Peyer's patch (tissue), 4 donors: ENCODE measurements around the gene CELSR2.

Source experiments
- CTCF ChIP-seq, 6 experiments: fragments of 450-650 bp in 4 of 6; fragments of 200-600 bp in 2 of 6; sonication (generic) in 1 of 6; IDR thresholded peaks; one replicate each; pipeline ENCODE4 v1.5.1; 2017 to 2019; ENCODE audit warnings: antibody characterized with exemption in 6 of 6, mild to moderate bottlenecking in 3 of 6, moderate library complexity in 1 of 6
- POLR2A ChIP-seq, 2 donors: fragments of 450-650 bp; IDR thresholded peaks; one replicate each; pipeline ENCODE4 v1.5.1; 2017; ENCODE audit warnings: antibody characterized with exemption in 2 of 2, mild to moderate bottlenecking in 2 of 2, moderate library complexity in 2 of 2

GRCh38 chr1:109298666-109299557, 49.6 kb downstream of the CELSR2 start:
- TF ChIP-seq CTCF (IDR thresholded peaks at IDR 0.05), result no peak
- no peak for TF ChIP-seq POLR2A (IDR thresholded peaks at IDR 0.05)
